ENCODE measurements around the gene CNKSR3. TPM values are rescaled to one million over a fixed set of nuclear protein-coding genes. Genes with fewer than 3 reads are reported as not detected.

The CNKSR3 gene
- total RNA-seq, 1 donor from 2014 or later = 8.8 TPM

- Mint-ChIP-seq H3K36me3 (peaks cover 3% of the 10 kb centered on the region), H3K4me3 (no peak overlapping the region), H3K27me3 (ENCODE audit: insufficient read depth, low read depth) (no peaks in the 10 kb centered on the region), H3K4me1 (peaks cover 3% of the 10 kb centered on the region), H3K27ac (no peak overlapping the region), H3K9me3 (no peaks in the 10 kb centered on the region)
- no peak for DNase-seq (ENCODE audit: low spot score)
- H3K4me2 ChIP-seq = no peak overlapping the region
- H3K79me2 ChIP-seq (ENCODE audit: low read depth) = no peaks in the 10 kb centered on the region
- no peak overlapping the region for H3K4me3 ChIP-seq
- no peak for TF ChIP-seq EZH2 (IDR thresholded peaks at IDR 0.05)
- TF ChIP-seq EZH2phosphoT487 (IDR thresholded peaks at IDR 0.05) = no peak
- no peak for TF ChIP-seq CTCF (IDR thresholded peaks at IDR 0.05)
- no peaks in the 10 kb centered on the region for H4K20me1 ChIP-seq (ENCODE audit: low read depth)
- no peaks in the 10 kb centered on the region for H3K9me3 ChIP-seq (ENCODE audit: low read depth)
- H3K9ac ChIP-seq = no peak overlapping the region
- no peaks in the 10 kb centered on the region for H3K36me3 ChIP-seq
- H3K27me3 ChIP-seq = no peaks in the 10 kb centered on the region
- H3K4me1 ChIP-seq = no peaks in the 10 kb centered on the region
- H3F3A ChIP-seq (ENCODE audit: low read depth) = no peaks in the 10 kb centered on the region
- no peak overlapping the region for H3K27ac ChIP-seq
- no peak overlapping the region for H2AFZ ChIP-seq (replicated peaks)
Observed at GRCh38 chr6:154395878-154396277, 114.6 kb downstream of the CNKSR3 start.

- Histone ChIP-seq H4K20me1 (ENCODE audit: low read depth) (no peaks in the 10 kb centered on the region), H3K4me2 (no peak overlapping the region), H3K4me1 (no peaks in the 10 kb centered on the region), H3K36me3 (no peaks in the 10 kb centered on the region), H3F3A (ENCODE audit: low read depth) (no peaks in the 10 kb centered on the region), H3K79me2 (ENCODE audit: low read depth) (no peaks in the 10 kb centered on the region), H2AFZ (replicated peaks) (no peak overlapping the region), H3K9me3 (ENCODE audit: low read depth) (no peaks in the 10 kb centered on the region), H3K27me3 (no peaks in the 10 kb centered on the region), H3K9ac (no peak overlapping the region), H3K4me3 (no peak overlapping the region), H3K27ac (no peak overlapping the region)
- Mint-ChIP-seq H3K9me3 (no peaks in the 10 kb centered on the region), H3K27ac (no peak overlapping the region), H3K36me3 (peaks cover 3% of the 10 kb centered on the region), H3K27me3 (ENCODE audit: insufficient read depth, low read depth) (no peaks in the 10 kb centered on the region), H3K4me1 (peaks cover 3% of the 10 kb centered on the region), H3K4me3 (no peak overlapping the region)
- DNase-seq (ENCODE audit: low spot score) = no peak
- TF ChIP-seq EZH2 (IDR thresholded peaks at IDR 0.05) (no peak), EZH2phosphoT487 (IDR thresholded peaks at IDR 0.05) (no peak), CTCF (IDR thresholded peaks at IDR 0.05) (no peak)
Observed at GRCh38 chr6:154395316-154395715, 115.2 kb downstream of the CNKSR3 start.

- Mint-ChIP-seq H3K27ac (no peak overlapping the region), H3K36me3 (peaks cover 3% of the 10 kb centered on the region), H3K4me3 (no peak overlapping the region), H3K4me1 (peaks cover 3% of the 10 kb centered on the region), H3K27me3 (ENCODE audit: insufficient read depth, low read depth) (no peaks in the 10 kb centered on the region), H3K9me3 (peaks cover under 1% of the 10 kb centered on the region)
- H2AFZ ChIP-seq (replicated peaks) = no peak overlapping the region
- no peaks in the 10 kb centered on the region for H3K4me1 ChIP-seq
- H3K4me3 ChIP-seq = no peak overlapping the region
- no peak overlapping the region for H3K4me2 ChIP-seq
- H3K9ac ChIP-seq = no peak overlapping the region
- H3K36me3 ChIP-seq = no peaks in the 10 kb centered on the region
- no peaks in the 10 kb centered on the region for H4K20me1 ChIP-seq (ENCODE audit: low read depth)
- no peaks in the 10 kb centered on the region for H3K79me2 ChIP-seq (ENCODE audit: low read depth)
- no peak overlapping the region for H3K27ac ChIP-seq
- H3F3A ChIP-seq (ENCODE audit: low read depth) = no peaks in the 10 kb centered on the region
- TF ChIP-seq CTCF (IDR thresholded peaks at IDR 0.05) = no peak
- TF ChIP-seq EZH2phosphoT487 (IDR thresholded peaks at IDR 0.05) = no peak
- TF ChIP-seq EZH2 (IDR thresholded peaks at IDR 0.05) = no peak
- no peak for DNase-seq (ENCODE audit: low spot score)
- H3K27me3 ChIP-seq = no peaks in the 10 kb centered on the region
- H3K9me3 ChIP-seq (ENCODE audit: low read depth) = no peaks in the 10 kb centered on the region
Observed at GRCh38 chr6:154394571-154394970, 115.9 kb downstream of the CNKSR3 start.
